A673 (cell line): ENCODE data around the gene SYNJ2. TPM values are rescaled to one million over a fixed set of nuclear protein-coding genes. Genes with fewer than 3 reads are reported as not detected.
A peak's percentile ranks its signal among the peaks of the same experiment; 100 is the strongest.

Source experiments
- BruUV-seq: library from RNA; stranded (reverse); fragments of 400-500 nt; replicated peaks from 2 replicates; lab custom pipeline; 2021; lab: Mats Ljungman, UMichigan
- CTCF ChIA-PET: fragments of 300-600 bp; sonication (Branson Sonifier 250); formaldehyde crosslinking; loops from one replicate; lab custom pipeline; 2022; ENCODE audit warnings: antibody characterized with exemption; lab: Charles Lee
- POLR2A ChIA-PET: fragments of 300-600 bp; sonication (Branson Sonifier 250); formaldehyde crosslinking; loops from one replicate; lab custom pipeline; 2022; ENCODE audit warnings: antibody characterized with exemption; ENCODE audit not compliant: low non-redundant PET; lab: Charles Lee
- DNase-seq: peaks from one replicate; pipeline ENCODE4 v3.0.0-alpha.2; 2015; ENCODE audit warnings: low spot score
- H3K27ac ChIP-seq: fragments of 200-600 bp; sonication (generic); 2 replicates; pipeline ENCODE4 v1.5.1; 2016; ENCODE audit warnings: mixed run types, low read depth, mild to moderate bottlenecking, mixed read lengths, antibody characterized with exemption, low read length; ENCODE audit not compliant: poor library complexity, severe bottlenecking
- H3K27me3 ChIP-seq: fragments of 200-600 bp; sonication (generic); replicated peaks from 2 replicates; pipeline ENCODE4 v1.6.1; 2017; ENCODE audit warnings: mixed run types, low read depth, mild to moderate bottlenecking, mixed read lengths, antibody characterized with exemption, low read length; ENCODE audit not compliant: insufficient read depth, poor library complexity
- H3K36me3 ChIP-seq: fragments of 200-600 bp; sonication (generic); 2 replicates; pipeline ENCODE4 v1.6.1; 2016; ENCODE audit warnings: mixed run types, mild to moderate bottlenecking, mixed read lengths, antibody characterized with exemption, low read length; ENCODE audit not compliant: insufficient read depth, poor library complexity, severe bottlenecking
- H3K4me1 ChIP-seq: fragments of 200-600 bp; sonication (generic); 2 replicates; pipeline ENCODE4 v1.6.1; 2017; ENCODE audit warnings: mixed run types, mild to moderate bottlenecking, mixed read lengths, antibody characterized with exemption, low read length; ENCODE audit not compliant: insufficient read depth, poor library complexity, severe bottlenecking
- H3K4me3 ChIP-seq: fragments of 200-600 bp; sonication (generic); 2 replicates; pipeline ENCODE4 v1.5.1; 2016; ENCODE audit warnings: low read depth, mixed run types, mild to moderate bottlenecking, mixed read lengths, low read length; ENCODE audit not compliant: poor library complexity, severe bottlenecking
- H3K9me3 ChIP-seq: fragments of 200-600 bp; sonication (generic); 2 replicates; pipeline ENCODE4 v1.6.1; 2016; ENCODE audit warnings: mixed run types, low read depth, mild to moderate bottlenecking, mixed read lengths, antibody characterized with exemption, low read length; ENCODE audit not compliant: poor library complexity, severe bottlenecking
- EZH2 ChIP-seq: fragments of 200-600 bp; sonication (generic); IDR thresholded peaks from 2 replicates; pipeline ENCODE4 v1.6.1; 2017; ENCODE audit warnings: borderline replicate concordance, low read depth, mild to moderate bottlenecking, mixed read lengths, antibody characterized with exemption, low read length; ENCODE audit not compliant: poor library complexity, severe bottlenecking
- intact Hi-C: fragments of 100-400 bp; cut with micrococcal nuclease; formaldehyde crosslinking; loops from one replicate; pipeline ENCODE4 v1.10.0; 2022; ENCODE audit not compliant: unreplicated experiment
- total RNA-seq: library from RNA; stranded (reverse); gene quantifications from 2 replicates; pipeline ENCODE4 v1.2.3, GENCODE V29; 2021
- TF ChIP-seq, protein P1 (sequence below): fragments of 300-800, 200-600 bp; sonication (generic); conservative IDR thresholded peaks from 2 replicates; pipeline ENCODE4 v1.5.1; 2017; ENCODE audit warnings: low read depth, mild to moderate bottlenecking, antibody characterized with exemption, low read length, moderate library complexity, mixed read lengths

Gene SYNJ2
- total RNA-seq, 1 experiment from 2014 or later = 37.0 TPM

DNA sequence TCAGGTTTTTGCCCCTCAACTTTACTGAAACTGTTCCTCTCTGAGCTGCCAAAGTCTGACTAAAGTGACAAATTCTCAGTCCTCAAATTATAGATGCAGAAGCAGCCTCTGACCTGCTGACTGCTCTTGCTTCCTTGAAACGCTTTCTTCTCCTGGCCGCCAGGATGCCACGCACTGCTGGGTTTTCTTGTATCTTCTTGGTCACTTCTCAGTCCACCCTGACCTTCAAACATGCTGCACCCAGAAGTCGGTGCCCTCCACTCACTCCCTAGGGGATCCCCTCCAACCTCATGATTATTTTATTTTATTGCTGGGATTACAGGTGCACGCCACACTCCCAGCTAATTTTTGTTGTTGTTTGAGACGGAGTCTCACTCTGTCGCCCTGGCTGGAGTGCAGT is 24.7 kb downstream of the SYNJ2 start:
- TF ChIP-seq, protein P1, sequence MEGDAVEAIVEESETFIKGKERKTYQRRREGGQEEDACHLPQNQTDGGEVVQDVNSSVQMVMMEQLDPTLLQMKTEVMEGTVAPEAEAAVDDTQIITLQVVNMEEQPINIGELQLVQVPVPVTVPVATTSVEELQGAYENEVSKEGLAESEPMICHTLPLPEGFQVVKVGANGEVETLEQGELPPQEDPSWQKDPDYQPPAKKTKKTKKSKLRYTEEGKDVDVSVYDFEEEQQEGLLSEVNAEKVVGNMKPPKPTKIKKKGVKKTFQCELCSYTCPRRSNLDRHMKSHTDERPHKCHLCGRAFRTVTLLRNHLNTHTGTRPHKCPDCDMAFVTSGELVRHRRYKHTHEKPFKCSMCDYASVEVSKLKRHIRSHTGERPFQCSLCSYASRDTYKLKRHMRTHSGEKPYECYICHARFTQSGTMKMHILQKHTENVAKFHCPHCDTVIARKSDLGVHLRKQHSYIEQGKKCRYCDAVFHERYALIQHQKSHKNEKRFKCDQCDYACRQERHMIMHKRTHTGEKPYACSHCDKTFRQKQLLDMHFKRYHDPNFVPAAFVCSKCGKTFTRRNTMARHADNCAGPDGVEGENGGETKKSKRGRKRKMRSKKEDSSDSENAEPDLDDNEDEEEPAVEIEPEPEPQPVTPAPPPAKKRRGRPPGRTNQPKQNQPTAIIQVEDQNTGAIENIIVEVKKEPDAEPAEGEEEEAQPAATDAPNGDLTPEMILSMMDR = no peak
- TF ChIP-seq EZH2 = no peak
- BruUV-seq = no TSS peak

DNA sequence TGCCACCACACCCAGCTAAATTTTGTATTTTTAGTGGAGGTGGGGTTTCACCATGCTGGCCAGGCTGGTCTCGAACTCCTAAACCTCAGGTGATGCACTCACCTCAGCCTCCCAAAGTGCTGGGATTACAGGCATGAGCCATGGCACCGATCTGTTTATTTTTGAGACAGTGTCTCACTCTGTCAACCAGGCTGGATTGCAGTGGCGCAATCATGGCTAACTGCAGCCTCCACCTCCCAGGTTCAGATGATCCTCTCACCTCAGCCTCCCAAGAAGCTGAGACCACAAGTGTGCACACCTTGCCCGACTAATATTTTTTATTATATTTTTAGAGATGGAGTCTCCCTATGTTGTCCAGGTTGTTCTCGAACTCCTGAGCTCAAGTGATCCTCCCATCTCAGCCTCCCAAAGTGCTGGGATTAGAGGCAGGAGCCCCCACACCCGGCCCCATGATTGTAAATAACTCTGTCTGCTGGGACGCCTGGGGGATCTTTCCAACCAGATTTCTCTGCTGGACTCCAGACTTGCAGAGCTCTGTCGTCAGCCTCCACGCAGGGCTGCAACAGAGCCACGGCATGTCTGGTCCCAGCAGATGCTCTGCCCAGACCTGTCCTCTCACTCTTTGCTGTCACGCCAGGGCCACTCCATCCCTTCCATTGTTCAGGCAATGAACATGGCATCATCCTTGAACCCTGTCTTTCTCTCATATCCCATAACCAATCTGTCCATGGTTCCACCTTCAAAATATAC is 25.3 kb downstream of the SYNJ2 start:
- DNase-seq = no peak
- Histone ChIP-seq H3K36me3 (no peaks in the 10 kb centered on the region), H3K27ac (no peak overlapping the region), H3K4me3 (no peak overlapping the region), H3K4me1 (peaks cover 50% of the 10 kb centered on the region), H3K9me3 (no peaks in the 10 kb centered on the region), H3K27me3 (no peaks in the 10 kb centered on the region)
- ChIA-PET CTCF (interaction anchor here (1.5 kb wide), 1 partner anchor 19 kb away, joined by 6 read pairs; no protein-coding TSS in a partner anchor), POLR2A (no interaction called here)
- no TSS peak for BruUV-seq
- intact Hi-C loops = no loop called here
- no peak for TF ChIP-seq EZH2
- TF ChIP-seq, protein P1 = no peak

More for the DNA sequence above, 24.7 kb downstream of the SYNJ2 start:
- Histone ChIP-seq H3K36me3 (no peaks in the 10 kb centered on the region), H3K9me3 (no peaks in the 10 kb centered on the region), H3K27ac (no peak overlapping the region), H3K27me3 (no peaks in the 10 kb centered on the region), H3K4me3 (no peak overlapping the region), H3K4me1 (peaks cover 44% of the 10 kb centered on the region)
- intact Hi-C loops = no loop called here
- ChIA-PET POLR2A (no interaction called here), CTCF (no interaction called here)
- no peak for DNase-seq

DNA sequence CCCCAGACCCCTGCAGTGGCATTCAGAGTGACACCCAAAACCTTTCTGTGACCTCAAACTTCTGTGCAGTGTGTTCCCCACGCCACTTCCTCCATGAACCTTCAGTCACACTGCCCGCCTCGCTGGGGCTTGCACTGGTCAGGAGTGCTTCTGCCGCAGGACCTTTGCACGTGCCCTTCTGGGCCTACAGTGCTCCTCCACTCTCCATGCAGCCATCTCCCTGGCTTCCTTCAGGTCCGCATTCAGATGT is 27.1 kb downstream of the SYNJ2 start:
- H3K27me3 ChIP-seq = no peaks in the 10 kb centered on the region
- H3K9me3 ChIP-seq = no peaks in the 10 kb centered on the region
- POLR2A ChIA-PET = no interaction called here
- intact Hi-C loops = no loop called here
- BruUV-seq = no TSS peak
- CTCF ChIA-PET = interaction anchor here (1.5 kb wide), 1 partner anchor 17 kb away, joined by 6 read pairs; no protein-coding TSS in a partner anchor
- H3K4me3 ChIP-seq = no peak overlapping the region
- peaks cover 41% of the 10 kb centered on the region for H3K4me1 ChIP-seq
- H3K27ac ChIP-seq = peak overlapping the region; percentile 75
- TF ChIP-seq, protein P1 = no peak
- no peak for TF ChIP-seq EZH2
- H3K36me3 ChIP-seq = no peaks in the 10 kb centered on the region
- no peak for DNase-seq
